Measurements from ENCODE around the gene AHNAK2.

GRCh38 chr14:105025429-105025828, 47.3 kb upstream of the AHNAK2 start:
- TF ChIP-seq CTCF (IDR thresholded peaks at IDR 0.05) = no peak
- no peak for TF ChIP-seq ZFX (IDR thresholded peaks at IDR 0.05; ENCODE audit: borderline replicate concordance)

Measured in 22Rv1 (cell line).